Liver (tissue), 9 donors: ENCODE measurements around the gene DBH. TPM values are rescaled to one million over a fixed set of nuclear protein-coding genes. Genes with fewer than 3 reads are reported as not detected.

Experiments used
- DNase-seq: peaks from one replicate; pipeline ENCODE4 v3.0.0-alpha.2; 2017; ENCODE audit warnings: low spot score
- H3K27ac ChIP-seq, 2 donors: one replicate each; pipeline ENCODE4 v1.7.0; 2013; ENCODE audit warnings: inconsistent platforms in 2 of 2, low read length in 2 of 2, control low read depth in 1 of 2, low read depth in 1 of 2, mild to moderate bottlenecking in 1 of 2
- H3K27me3 ChIP-seq, 4 donors: one replicate each; pipeline versions ENCODE4 v1.6.1 to v1.7.0; 2013; ENCODE audit warnings: low read length in 3 of 4, inconsistent platforms in 1 of 4, mild to moderate bottlenecking in 1 of 4, moderate library complexity in 1 of 4; ENCODE audit not compliant: control insufficient read depth in 4 of 4, insufficient read depth in 4 of 4
- H3K36me3 ChIP-seq, 4 donors: one replicate each; pipeline versions ENCODE4 v1.6.1 to v1.7.0; 2013; ENCODE audit warnings: low read length in 3 of 4, mild to moderate bottlenecking in 3 of 4, low read depth in 1 of 4, moderate library complexity in 1 of 4; ENCODE audit not compliant: control insufficient read depth in 4 of 4, insufficient read depth in 3 of 4
- H3K4me1 ChIP-seq, 4 donors: one replicate each; pipeline versions ENCODE4 v1.6.1 to v1.7.0; 2013; ENCODE audit warnings: low read length in 3 of 4, mild to moderate bottlenecking in 3 of 4, moderate library complexity in 1 of 4; ENCODE audit not compliant: control insufficient read depth in 4 of 4, insufficient read depth in 4 of 4
- H3K4me3 ChIP-seq, 3 donors: one replicate each; pipeline versions ENCODE4 v1.6.1 to v1.7.0; 2013; ENCODE audit warnings: low read length in 3 of 3, control low read depth in 1 of 3, low read depth in 1 of 3, mild to moderate bottlenecking in 1 of 3
- H3K9ac ChIP-seq, 2 donors: one replicate each; pipeline ENCODE4 v1.7.0; 2013; ENCODE audit warnings: low read length in 2 of 2, mild to moderate bottlenecking in 2 of 2, moderate library complexity in 2 of 2, control low read depth in 1 of 2, low read depth in 1 of 2
- H3K9me3 ChIP-seq, 4 donors: one replicate each; pipeline versions ENCODE4 v1.6.1 to v1.7.0; 2013; ENCODE audit warnings: low read length in 3 of 4; ENCODE audit not compliant: control insufficient read depth in 4 of 4
- EGR1 ChIP-seq, 2 donors: IDR thresholded peaks; 2 replicates each; pipeline ENCODE4 v1.6.1; 2016 to 2018; ENCODE audit warnings: antibody characterized with exemption in 2 of 2, low read depth in 2 of 2
- FOXA1 ChIP-seq: IDR thresholded peaks from 2 replicates; pipeline ENCODE4 v1.6.1; 2016; ENCODE audit warnings: antibody characterized with exemption
- GABPA ChIP-seq, 2 donors: IDR thresholded peaks in 1 of 2; conservative IDR thresholded peaks in 1 of 2; 2 replicates each; pipeline ENCODE4 v1.6.1; 2016; ENCODE audit warnings: antibody characterized with exemption in 2 of 2, mild to moderate bottlenecking in 1 of 2, moderate library complexity in 1 of 2
- HNF4A ChIP-seq, 2 donors: conservative IDR thresholded peaks; 2 replicates each; pipeline ENCODE4 v1.6.1; 2016; ENCODE audit warnings: antibody characterized with exemption in 2 of 2, mild to moderate bottlenecking in 2 of 2
- JUND ChIP-seq, 2 donors: IDR thresholded peaks; 2 replicates each; pipeline ENCODE4 v1.6.1; 2016; ENCODE audit warnings: antibody characterized with exemption in 2 of 2
- NR2F2 ChIP-seq: IDR thresholded peaks from 2 replicates; pipeline ENCODE4 v1.6.1; 2016; ENCODE audit warnings: antibody characterized with exemption
- RAD21 ChIP-seq, 2 donors: IDR thresholded peaks; 2 replicates each; pipeline ENCODE4 v1.6.1; 2016; ENCODE audit warnings: antibody characterized with exemption in 2 of 2, mild to moderate bottlenecking in 2 of 2
- RXRA ChIP-seq, 2 donors: IDR thresholded peaks; 2 replicates each; pipeline ENCODE4 v1.6.1; 2017 to 2018; ENCODE audit warnings: antibody characterized with exemption in 2 of 2, mild to moderate bottlenecking in 1 of 2
- SP1 ChIP-seq: IDR thresholded peaks from 2 replicates; pipeline ENCODE4 v1.6.1; 2018; ENCODE audit warnings: antibody characterized with exemption, mild to moderate bottlenecking
- TAF1 ChIP-seq: conservative IDR thresholded peaks from 2 replicates; pipeline ENCODE4 v1.6.1; 2016; ENCODE audit warnings: antibody characterized with exemption, mild to moderate bottlenecking
- WGBS: extraction: QIAGEN DNeasy Blood & Tissue Kit; methylation state at CpG from one replicate; pipeline ENCODE4 v1.1.7; 2013; 5-methylcytosine and 5-hydroxymethylcytosine counted together
- polyA plus RNA-seq, 2 donors: library from polyadenylated mRNA; stranded (reverse) in 1 of 2; unstranded in 1 of 2; fragments of 200-250 nt in 1 of 2; fragments of >200 nt in 1 of 2; fragmentation: Nextera tagmentation in 1 of 2; extraction: Ambion mirVana in 1 of 2; gene quantifications; one replicate each; pipeline versions ENCODE4 v1.2.1 to v1.2.3, GENCODE V29; 2013 to 2015
- total RNA-seq, 2 donors: library from RNA; depleted of rRNA; stranded (reverse); fragments of >200 nt; gene quantifications; one replicate each; pipeline ENCODE4 v1.2.3, GENCODE V29; 2014
- TF ChIP-seq, protein P1 (sequence below): IDR thresholded peaks from 2 replicates; pipeline ENCODE4 v1.6.1; 2016; ENCODE audit warnings: antibody characterized with exemption
- TF ChIP-seq, protein P2 (sequence below): IDR thresholded peaks from 2 replicates; pipeline ENCODE4 v1.6.1; 2016; ENCODE audit warnings: antibody characterized with exemption
- TF ChIP-seq, protein P3 (sequence below): IDR thresholded peaks from 2 replicates; pipeline ENCODE4 v1.6.1; 2016; ENCODE audit warnings: antibody characterized with exemption, mild to moderate bottlenecking
- TF ChIP-seq, protein P4 (sequence below): fragments of 150-350 bp; IDR thresholded peaks from 2 replicates; pipeline ENCODE4 v1.5.1; 2017; ENCODE audit warnings: improper control_type of control experiment, low read depth, low read length; ENCODE audit not compliant: missing input control
- donor health status: healthy.
- donor health status: healthy.
- donor health status: healthy.
- donor health status: healthy.
- donor health status: healthy.

DBH gene
- total and polyA plus RNA-seq, 4 donors, result 0.37 to 21.2 (median 2.5) TPM

DNA sequence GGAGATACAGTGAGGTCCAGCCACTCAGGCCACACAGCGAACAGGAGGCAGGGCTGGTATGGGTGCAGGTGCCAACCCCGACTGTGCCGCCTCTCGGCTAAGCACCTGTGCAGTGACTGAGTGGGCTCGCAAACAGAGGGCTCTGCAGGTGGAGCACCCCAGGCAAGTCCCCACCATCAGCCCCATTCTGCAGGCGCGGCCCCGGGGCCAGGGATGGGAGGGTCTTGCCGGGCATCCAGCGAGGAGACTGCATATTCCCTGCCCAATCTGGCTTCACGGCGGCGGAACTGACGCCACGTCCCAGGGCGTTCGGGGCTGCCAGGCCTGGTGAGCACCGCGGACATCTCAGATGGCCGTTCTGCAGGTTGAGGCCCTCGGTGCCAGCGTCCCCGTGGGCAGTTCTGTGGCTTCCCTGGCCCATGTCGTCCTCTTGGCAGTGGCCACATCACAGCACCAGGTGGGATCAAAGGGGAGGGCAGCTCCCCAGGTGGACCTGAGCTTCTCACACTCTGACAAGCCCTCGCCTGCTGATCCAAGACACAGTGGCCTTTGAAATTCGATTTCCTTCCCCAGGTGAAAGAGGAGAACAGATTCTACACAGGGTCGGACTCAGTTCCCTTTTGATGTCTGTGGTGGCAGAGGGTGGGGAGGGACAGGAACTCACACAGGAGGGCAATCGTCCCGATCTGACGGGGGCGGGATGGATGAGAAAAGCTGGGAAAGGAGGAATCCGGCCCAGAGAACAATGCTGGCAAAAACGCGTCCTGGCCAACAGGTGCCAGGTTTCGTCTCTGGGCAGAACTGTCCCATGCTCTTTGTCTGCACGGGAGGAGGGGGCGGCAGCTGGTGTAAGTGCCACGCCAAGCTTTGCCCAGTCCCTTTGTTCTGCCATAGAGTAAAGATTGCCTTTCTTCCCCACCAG is 18.8 kb downstream of the DBH start:
- H3K9me3 ChIP-seq, result no peaks in the 10 kb centered on the region
- WGBS, result 77% methylated on average over 38 of the region's 38 CpGs
- H3K4me1 ChIP-seq, result peaks cover 15 to 34% (median 30%) of the 10 kb centered on the region in 4 donors
- no peak overlapping the region for H3K27ac ChIP-seq
- TF ChIP-seq SP1 (no peak), TAF1 (no peak), HNF4A (conservative IDR thresholded peaks at IDR 0.05) (no peak), RAD21 (IDR thresholded peaks at IDR 0.05) (no peak), RXRA (IDR thresholded peaks at IDR 0.05) (no peak), NR2F2 (no peak), EGR1 (IDR thresholded peaks at IDR 0.05; ENCODE audit: low read depth in 2 of 2) (no peak), JUND (IDR thresholded peaks at IDR 0.05) (no peak)
- TF ChIP-seq, protein P1, sequence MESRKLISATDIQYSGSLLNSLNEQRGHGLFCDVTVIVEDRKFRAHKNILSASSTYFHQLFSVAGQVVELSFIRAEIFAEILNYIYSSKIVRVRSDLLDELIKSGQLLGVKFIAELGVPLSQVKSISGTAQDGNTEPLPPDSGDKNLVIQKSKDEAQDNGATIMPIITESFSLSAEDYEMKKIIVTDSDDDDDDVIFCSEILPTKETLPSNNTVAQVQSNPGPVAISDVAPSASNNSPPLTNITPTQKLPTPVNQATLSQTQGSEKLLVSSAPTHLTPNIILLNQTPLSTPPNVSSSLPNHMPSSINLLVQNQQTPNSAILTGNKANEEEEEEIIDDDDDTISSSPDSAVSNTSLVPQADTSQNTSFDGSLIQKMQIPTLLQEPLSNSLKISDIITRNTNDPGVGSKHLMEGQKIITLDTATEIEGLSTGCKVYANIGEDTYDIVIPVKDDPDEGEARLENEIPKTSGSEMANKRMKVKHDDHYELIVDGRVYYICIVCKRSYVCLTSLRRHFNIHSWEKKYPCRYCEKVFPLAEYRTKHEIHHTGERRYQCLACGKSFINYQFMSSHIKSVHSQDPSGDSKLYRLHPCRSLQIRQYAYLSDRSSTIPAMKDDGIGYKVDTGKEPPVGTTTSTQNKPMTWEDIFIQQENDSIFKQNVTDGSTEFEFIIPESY, result no peak
- TF ChIP-seq, protein P2, sequence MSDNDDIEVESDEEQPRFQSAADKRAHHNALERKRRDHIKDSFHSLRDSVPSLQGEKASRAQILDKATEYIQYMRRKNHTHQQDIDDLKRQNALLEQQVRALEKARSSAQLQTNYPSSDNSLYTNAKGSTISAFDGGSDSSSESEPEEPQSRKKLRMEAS, result no peak
- TF ChIP-seq, protein P3, sequence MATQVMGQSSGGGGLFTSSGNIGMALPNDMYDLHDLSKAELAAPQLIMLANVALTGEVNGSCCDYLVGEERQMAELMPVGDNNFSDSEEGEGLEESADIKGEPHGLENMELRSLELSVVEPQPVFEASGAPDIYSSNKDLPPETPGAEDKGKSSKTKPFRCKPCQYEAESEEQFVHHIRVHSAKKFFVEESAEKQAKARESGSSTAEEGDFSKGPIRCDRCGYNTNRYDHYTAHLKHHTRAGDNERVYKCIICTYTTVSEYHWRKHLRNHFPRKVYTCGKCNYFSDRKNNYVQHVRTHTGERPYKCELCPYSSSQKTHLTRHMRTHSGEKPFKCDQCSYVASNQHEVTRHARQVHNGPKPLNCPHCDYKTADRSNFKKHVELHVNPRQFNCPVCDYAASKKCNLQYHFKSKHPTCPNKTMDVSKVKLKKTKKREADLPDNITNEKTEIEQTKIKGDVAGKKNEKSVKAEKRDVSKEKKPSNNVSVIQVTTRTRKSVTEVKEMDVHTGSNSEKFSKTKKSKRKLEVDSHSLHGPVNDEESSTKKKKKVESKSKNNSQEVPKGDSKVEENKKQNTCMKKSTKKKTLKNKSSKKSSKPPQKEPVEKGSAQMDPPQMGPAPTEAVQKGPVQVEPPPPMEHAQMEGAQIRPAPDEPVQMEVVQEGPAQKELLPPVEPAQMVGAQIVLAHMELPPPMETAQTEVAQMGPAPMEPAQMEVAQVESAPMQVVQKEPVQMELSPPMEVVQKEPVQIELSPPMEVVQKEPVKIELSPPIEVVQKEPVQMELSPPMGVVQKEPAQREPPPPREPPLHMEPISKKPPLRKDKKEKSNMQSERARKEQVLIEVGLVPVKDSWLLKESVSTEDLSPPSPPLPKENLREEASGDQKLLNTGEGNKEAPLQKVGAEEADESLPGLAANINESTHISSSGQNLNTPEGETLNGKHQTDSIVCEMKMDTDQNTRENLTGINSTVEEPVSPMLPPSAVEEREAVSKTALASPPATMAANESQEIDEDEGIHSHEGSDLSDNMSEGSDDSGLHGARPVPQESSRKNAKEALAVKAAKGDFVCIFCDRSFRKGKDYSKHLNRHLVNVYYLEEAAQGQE, result no peak
- TF ChIP-seq, protein P4, sequence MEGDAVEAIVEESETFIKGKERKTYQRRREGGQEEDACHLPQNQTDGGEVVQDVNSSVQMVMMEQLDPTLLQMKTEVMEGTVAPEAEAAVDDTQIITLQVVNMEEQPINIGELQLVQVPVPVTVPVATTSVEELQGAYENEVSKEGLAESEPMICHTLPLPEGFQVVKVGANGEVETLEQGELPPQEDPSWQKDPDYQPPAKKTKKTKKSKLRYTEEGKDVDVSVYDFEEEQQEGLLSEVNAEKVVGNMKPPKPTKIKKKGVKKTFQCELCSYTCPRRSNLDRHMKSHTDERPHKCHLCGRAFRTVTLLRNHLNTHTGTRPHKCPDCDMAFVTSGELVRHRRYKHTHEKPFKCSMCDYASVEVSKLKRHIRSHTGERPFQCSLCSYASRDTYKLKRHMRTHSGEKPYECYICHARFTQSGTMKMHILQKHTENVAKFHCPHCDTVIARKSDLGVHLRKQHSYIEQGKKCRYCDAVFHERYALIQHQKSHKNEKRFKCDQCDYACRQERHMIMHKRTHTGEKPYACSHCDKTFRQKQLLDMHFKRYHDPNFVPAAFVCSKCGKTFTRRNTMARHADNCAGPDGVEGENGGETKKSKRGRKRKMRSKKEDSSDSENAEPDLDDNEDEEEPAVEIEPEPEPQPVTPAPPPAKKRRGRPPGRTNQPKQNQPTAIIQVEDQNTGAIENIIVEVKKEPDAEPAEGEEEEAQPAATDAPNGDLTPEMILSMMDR, result no peak
- no peak overlapping the region for H3K4me3 ChIP-seq
- DNase-seq, result no peak
- no peak overlapping the region for H3K9ac ChIP-seq
- no peaks in the 10 kb centered on the region for H3K36me3 ChIP-seq
- no peaks in the 10 kb centered on the region for H3K27me3 ChIP-seq

DNA sequence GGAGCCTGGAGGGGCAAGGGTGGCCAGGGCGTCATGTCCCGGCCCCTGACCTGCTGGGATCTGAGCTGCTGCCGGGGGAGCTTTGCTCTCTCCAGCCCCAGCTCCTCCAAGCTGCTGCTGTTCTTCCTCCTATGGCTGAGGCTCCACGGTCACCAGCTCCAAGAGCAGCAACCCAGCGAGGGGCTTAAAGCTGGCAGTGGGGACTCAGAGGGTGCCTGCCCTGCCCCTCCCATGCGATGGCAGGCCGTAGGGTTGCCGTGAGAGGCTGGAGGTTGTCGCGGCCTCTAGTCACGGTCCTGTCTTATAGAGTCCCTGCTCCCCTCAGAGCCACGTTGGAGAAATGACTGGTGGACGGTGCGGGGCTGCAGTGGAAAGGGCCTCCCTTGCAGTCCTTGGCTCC is 19.5 kb downstream of the DBH start:
- H3K9ac ChIP-seq, result no peak overlapping the region
- DNase-seq, result no peak
- H3K4me3 ChIP-seq, result no peak overlapping the region
- no peaks in the 10 kb centered on the region for H3K36me3 ChIP-seq
- no peak overlapping the region for H3K27ac ChIP-seq
- WGBS, result 80% methylated on average over 14 of the region's 14 CpGs
- H3K27me3 ChIP-seq, result no peaks in the 10 kb centered on the region
- H3K4me1 ChIP-seq, result peaks cover 15 to 40% (median 37%) of the 10 kb centered on the region in 4 donors
- no peaks in the 10 kb centered on the region for H3K9me3 ChIP-seq
- no peak for TF ChIP-seq GABPA (IDR thresholded peaks at IDR 0.05 in 1 of 2, conservative IDR thresholded peaks at IDR 0.05 in 1 of 2)
- TF ChIP-seq, protein P2, result no peak
- no peak for TF ChIP-seq FOXA1
- no peak for TF ChIP-seq JUND (IDR thresholded peaks at IDR 0.05)
- TF ChIP-seq, protein P4, result no peak
- TF ChIP-seq, protein P1, result no peak
- TF ChIP-seq TAF1, result no peak
- no peak for TF ChIP-seq RXRA (IDR thresholded peaks at IDR 0.05)
- no peak for TF ChIP-seq NR2F2
